HG03439 (cell line): ENCODE results near the gene TADA2B.

Experiments
- ATAC-seq: cut with Tn5 transposase; IDR thresholded peaks from one replicate; pipeline ENCODE4 v1.9.1; 2021; ENCODE audit warnings: mild to moderate bottlenecking, moderate library complexity; ENCODE audit not compliant: unreplicated experiment

TADA2B gene

GRCh38 chr4:7105276-7105675 is 62.1 kb downstream of the TADA2B start:
- ATAC-seq, result no peak

GRCh38 chr4:7107166-7107905 is 64.2 kb downstream of the TADA2B start:
- ATAC-seq, result no peak
